Germinal center (tissue), 1 donor: ENCODE measurements around the gene SLC16A3.
A peak's percentile ranks its signal among the peaks of the same experiment; 100 is the strongest.

ENCODE experiments used
- DNase-seq: peaks from one replicate; pipeline ENCODE4 v3.0.0; 2012; ENCODE audit warnings: mixed read lengths, low spot score

The SLC16A3 gene

GRCh38 chr17:82236142-82236971 lies 7.5 kb downstream of the SLC16A3 start:
- peak; percentile 67 for DNase-seq

DNA sequence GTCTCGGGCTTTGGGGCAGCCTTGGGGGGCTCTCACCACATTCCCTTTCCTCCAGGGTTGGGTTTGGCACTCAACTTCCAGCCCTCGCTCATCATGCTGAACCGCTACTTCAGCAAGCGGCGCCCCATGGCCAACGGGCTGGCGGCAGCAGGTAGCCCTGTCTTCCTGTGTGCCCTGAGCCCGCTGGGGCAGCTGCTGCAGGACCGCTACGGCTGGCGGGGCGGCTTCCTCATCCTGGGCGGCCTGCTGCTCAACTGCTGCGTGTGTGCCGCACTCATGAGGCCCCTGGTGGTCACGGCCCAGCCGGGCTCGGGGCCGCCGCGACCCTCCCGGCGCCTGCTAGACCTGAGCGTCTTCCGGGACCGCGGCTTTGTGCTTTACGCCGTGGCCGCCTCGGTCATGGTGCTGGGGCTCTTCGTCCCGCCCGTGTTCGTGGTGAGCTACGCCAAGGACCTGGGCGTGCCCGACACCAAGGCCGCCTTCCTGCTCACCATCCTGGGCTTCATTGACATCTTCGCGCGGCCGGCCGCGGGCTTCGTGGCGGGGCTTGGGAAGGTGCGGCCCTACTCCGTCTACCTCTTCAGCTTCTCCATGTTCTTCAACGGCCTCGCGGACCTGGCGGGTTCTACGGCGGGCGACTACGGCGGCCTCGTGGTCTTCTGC lies 8.4 kb downstream of the SLC16A3 start:
- DNase-seq, result no peak

DNA sequence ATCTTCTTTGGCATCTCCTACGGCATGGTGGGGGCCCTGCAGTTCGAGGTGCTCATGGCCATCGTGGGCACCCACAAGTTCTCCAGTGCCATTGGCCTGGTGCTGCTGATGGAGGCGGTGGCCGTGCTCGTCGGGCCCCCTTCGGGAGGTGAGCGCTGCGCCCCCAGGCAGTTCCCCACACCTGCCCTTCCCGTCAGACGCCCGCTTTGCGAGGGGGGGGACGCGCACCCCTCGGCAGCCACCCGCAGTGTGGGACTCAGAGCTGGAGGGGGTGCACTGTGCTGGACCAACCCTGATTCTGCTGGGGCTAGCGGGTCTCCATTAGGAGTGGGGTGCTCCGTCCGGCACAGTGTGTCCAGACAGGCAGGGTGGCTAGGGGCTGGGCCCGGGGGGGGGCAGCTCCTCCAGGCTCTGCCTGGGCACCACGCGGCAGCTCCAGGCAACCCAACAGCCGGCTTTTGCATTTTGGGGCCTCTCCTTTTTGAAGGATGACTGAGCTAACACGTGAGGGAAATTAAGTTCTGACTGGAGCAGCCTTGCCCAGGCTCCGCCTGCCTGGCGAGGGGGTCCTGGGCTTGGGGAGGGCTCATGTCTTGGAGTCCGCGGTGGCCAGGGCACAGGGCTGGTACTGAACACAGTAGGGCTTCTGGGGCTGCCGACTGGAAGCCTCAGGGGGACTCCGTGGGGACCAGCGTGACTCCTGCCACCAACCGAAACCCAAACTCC lies 9.1 kb downstream of the SLC16A3 start:
- no peak for DNase-seq

DNA sequence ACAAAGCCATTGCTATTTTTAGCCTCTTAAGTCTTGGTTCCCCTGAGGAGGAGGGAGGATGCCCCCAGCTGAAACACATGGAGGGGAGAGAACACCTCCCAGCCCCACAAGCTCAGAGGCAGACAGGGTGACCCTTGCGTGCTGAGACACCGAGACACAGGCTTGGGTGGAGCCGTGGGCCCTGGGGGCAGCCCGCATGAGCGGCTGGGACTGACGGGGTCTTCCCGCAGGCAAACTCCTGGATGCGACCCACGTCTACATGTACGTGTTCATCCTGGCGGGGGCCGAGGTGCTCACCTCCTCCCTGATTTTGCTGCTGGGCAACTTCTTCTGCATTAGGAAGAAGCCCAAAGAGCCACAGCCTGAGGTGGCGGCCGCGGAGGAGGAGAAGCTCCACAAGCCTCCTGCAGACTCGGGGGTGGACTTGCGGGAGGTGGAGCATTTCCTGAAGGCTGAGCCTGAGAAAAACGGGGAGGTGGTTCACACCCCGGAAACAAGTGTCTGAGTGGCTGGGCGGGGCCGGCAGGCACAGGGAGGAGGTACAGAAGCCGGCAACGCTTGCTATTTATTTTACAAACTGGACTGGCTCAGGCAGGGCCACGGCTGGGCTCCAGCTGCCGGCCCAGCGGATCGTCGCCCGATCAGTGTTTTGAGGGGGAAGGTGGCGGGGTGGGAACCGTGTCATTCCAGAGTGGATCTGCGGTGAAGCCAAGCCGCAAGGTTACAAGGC lies 9.8 kb downstream of the SLC16A3 start:
- DNase-seq, result no peak

GRCh38 chr17:82239401-82239925 lies 10.6 kb downstream of the SLC16A3 start:
- no peak for DNase-seq

- no peak for DNase-seq
Observed at GRCh38 chr17:82239926-82240505, 11.2 kb downstream of the SLC16A3 start.

DNA sequence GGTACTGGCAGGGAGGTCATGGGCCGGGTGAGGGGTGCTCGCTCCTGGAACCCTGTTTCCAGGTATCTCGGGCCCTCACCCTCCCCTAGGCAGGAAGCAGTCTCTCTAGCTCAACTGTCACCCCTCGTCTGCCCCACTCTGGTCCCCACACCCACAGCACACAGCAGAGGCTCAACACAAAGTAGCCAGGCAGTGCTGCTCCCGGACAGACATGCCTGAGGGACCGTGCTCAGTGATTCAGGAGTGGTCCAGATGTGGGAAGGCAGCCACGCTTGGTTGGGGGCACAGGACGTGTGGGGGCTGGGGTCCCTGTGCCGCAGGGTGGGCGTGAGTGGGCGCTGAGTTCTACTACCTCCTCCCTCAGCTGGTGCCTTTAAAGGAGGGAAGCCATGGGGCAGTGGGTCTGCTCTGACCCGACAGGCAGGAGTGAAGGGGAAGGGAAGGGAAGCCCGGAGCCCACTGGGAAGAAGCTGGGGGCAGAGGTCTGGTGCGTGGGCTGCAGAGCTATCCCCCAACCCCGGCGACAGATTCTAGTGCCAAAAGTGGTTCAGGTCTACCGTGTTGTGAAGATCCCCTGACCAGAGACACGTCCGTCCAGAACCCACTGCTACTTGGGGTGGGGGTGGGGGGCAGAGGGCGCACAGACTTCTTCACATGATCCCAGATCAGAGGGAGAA lies 11.8 kb downstream of the SLC16A3 start:
- DNase-seq, result no peak

GRCh38 chr17:82241183-82241925 lies 12.5 kb downstream of the SLC16A3 start:
- DNase-seq, result no peak

DNA sequence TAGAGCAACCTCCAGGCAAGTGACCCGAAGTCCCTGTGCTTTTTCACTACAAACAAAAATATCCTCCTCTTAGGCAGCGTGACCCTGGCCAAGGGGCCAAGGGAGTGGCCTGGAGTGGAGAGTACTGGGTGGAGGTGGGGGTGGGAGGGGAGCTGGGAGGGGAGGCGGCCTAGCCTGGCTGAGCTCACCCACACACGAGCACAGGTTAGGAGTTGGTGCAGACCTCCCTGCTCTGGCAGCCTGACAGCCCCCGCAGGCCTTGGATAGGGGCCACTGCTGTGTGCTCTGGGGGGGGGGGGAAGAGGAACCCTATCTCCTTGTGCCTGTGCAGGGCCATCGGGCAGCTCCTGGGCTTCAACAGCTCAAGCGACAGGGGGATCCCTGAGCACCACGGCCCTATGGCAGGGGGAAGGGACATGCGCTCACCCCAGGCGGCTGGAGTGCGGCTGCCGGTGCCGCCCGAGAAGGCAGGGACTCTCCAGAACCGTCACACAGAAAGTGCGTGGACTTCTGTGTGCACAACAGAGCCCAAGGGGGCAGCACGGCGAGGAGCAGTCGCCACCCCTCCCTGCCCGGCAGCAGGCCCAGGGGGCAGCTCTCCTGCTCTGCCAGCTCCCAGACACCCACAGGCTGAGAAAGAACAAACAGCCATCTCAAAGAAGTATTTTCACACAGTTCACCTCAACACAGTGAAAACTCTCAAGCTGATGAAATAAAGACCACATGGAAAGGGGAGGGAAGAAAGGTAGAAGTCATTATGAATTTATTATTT lies 13.3 kb downstream of the SLC16A3 start:
- no peak for DNase-seq

- no peak for DNase-seq
Observed at GRCh38 chr17:82242698-82242976, 13.8 kb downstream of the SLC16A3 start.

- no peak for DNase-seq
Observed at GRCh38 chr17:82242977-82243647, 14.3 kb downstream of the SLC16A3 start.

- DNase-seq, result no peak
Observed at GRCh38 chr17:82243648-82244412, 15.0 kb downstream of the SLC16A3 start.

GRCh38 chr17:82244413-82245133 lies 15.7 kb downstream of the SLC16A3 start:
- DNase-seq, result no peak

DNA sequence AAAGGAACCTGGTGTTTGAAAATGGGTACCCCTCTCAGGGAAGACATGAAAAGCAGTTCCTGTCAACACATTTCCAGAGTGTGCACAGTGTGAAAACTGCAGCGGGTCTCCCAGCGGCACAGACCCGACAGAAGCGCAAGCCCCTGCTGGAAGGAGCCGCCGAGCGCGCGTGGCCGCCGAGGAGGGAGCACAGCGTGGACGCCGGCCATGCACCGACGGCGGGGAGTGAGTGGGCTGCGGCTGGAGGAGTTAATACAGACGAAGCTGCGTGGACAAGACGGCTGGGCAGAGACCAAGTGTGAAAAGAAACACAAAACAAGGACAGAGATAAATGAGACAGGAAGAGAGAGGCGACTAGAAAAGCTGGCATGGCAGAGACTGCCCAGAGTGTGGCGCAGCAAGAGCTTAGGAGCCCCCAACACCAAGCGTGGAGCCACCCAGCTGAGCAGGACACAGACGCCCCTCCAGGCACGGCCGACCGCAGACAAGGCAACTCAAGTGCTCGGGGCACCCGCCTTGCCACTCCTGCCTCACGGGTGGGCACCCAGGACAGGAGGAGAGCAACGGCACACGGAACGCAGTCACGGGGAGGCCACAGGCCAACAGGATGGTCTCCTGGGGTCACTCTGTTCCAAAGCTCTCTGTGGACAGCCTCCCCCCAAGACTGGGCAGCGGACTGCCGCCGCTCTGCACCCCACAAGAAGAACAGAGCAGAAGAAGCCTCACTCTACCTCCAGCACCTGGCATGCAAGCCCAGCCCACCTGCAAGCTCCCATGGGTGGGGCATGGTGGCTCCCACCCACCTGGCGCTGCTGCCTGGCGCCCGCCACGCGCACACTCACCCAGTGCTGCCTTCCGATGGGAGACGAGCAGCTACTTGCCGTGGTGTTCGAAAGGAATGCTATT lies 16.5 kb downstream of the SLC16A3 start:
- no peak for DNase-seq

- DNase-seq, result no peak
Observed at GRCh38 chr17:82246040-82246364, 17.2 kb downstream of the SLC16A3 start.

DNA sequence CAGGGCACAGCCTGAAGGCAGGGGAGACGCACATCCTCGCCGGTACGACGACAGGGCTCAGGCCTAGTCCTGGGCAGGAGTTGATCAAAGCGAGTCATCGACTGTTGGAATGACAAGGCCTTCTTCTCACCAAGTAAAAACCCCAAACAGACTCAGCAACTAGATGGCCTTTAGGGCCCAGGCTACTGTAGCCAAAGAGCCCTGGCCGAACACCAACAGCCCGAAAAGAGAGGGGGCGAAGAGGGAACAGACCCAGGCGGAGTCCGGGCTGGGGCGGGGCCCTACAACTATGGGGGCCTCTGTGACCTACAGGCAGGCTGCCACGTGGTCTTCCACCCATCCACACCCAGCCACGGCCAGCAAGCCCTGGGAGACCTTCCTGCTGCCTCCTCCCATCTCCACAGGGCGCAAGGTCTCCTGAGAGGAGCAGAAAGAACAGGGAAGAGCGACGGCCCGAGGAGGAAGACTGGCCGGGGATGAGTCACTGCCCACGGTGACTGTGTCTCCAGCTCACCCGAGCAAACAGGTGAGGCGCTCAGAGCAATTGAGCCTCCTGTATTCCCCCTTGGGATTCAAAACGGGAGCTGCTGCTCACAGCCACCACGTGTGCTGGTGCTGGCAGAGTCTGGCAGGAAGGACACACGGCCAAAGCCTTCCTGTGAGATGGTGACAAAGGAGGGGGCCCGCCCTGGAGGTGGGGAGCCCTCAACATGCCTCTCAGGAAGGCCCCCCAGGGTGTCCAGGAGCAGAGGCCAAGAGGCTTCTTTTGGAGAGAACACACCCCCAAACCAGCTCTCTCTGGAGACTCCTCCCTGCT lies 17.7 kb downstream of the SLC16A3 start:
- no peak for DNase-seq
